ENCODE data around the gene CES4A.

Gene CES4A

DNA sequence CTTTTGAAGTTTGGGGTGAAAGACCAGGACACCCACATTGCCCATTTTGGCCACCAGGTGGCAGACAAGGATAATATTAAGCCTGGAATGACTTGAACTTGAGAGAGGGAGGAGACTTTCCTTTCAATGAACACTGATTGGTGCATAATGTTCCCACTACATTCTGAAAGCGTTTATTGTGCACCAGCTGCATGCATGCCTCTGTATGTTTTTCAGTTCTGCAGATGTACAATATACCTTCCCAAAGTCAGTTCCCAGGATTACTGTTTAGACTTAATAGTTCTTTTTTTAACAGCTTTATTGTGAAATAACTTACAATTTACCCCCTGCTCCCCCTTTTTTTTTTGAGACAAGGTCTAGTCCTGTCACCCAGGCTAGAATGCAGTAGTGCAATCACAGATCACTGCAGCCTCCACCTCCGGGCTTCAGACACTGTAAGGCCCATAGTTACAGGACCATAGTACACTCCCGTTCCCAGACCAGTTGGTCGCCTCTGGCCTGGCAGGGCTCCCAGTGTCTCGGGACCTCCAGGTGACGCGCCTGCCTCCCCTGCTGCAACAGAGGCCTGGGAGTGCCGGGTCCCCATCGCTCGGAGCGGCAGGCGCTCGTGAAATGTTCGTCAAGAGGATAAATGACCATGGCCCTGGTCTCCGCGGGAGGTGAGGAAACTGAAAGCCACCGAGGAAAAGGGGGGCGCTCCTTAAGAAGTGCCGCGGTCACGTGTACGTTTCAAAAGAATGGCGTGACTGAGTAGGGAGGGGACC, 40.9 kb upstream of the CES4A start:
- peaks cover 0 to 14% (median 7%) of the 10 kb centered on the region in 5 donors for H3K27me3 ChIP-seq (ENCODE audit: control insufficient read depth in 5 of 5, insufficient read depth in 4 of 5, low read length in 5 of 5)
- H3K9ac ChIP-seq (ENCODE audit: low read length in 5 of 5) = peak overlapping the region in 4 of 5 donors; percentile 59 to 62 (median 60)
- peak overlapping the region; percentile 62 to 75 (median 71) for H3K4me3 ChIP-seq (ENCODE audit: low read depth in 1 of 5, low read length in 5 of 5)
- H3K9me3 ChIP-seq (ENCODE audit: control insufficient read depth in 5 of 5, low read length in 5 of 5) = no peaks in the 10 kb centered on the region
- H3K27ac ChIP-seq (ENCODE audit: low read depth, low read length) = no peak overlapping the region
- peaks cover 0 to 17% (median 16%) of the 10 kb centered on the region in 5 donors for H3K36me3 ChIP-seq (ENCODE audit: control insufficient read depth in 5 of 5, insufficient read depth in 5 of 5, low read length in 5 of 5)
- H3K4me1 ChIP-seq (ENCODE audit: control insufficient read depth in 5 of 5, insufficient read depth in 5 of 5, low read length in 5 of 5) = peaks cover 0 to 28% (median 23%) of the 10 kb centered on the region in 5 donors

DNA sequence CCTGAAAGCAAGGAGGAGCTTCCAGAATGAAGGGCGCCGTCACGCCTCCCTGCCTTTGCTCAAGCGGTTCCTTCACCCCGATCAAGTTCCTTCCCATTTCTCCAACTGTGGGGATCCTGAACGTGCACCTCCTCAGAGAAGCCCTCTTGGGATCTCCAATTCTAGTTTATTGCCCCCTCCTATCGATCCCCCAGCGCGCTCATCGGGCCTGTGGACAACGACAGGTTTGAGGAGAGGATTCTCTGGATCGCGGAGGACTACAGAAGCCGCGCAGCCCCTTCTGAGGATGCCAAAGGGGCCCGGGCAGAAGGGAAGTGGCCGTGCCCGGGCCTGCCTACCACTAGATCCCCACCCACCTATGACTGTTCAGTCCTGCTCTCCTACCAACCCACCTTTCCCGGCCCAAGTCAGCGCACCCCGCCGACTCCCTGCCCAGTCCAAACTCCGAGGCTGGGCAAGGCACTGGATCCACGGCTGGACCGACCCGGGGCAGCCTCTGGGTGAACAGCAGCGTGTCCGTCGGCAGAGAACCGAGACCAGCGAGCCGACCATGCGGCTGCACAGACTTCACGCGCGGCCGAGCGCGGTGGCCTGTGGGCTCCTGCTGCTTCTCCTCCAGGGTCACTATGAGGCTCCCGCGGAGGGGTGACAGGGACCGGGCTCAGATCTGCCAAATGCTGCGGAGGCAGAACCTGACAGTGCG, 40.1 kb upstream of the CES4A start:
- Histone ChIP-seq H3K9ac (ENCODE audit: low read length in 5 of 5) (peak overlapping the region in 4 of 5 donors; percentile 52 to 62 (median 59)), H3K27me3 (ENCODE audit: control insufficient read depth in 5 of 5, insufficient read depth in 4 of 5, low read length in 5 of 5) (peaks cover 0 to 14% (median 7%) of the 10 kb centered on the region in 5 donors), H3K4me1 (ENCODE audit: control insufficient read depth in 5 of 5, insufficient read depth in 5 of 5, low read length in 5 of 5) (peaks cover 0 to 28% (median 23%) of the 10 kb centered on the region in 5 donors), H3K36me3 (ENCODE audit: control insufficient read depth in 5 of 5, insufficient read depth in 5 of 5, low read length in 5 of 5) (peaks cover 0 to 9% (median 8%) of the 10 kb centered on the region in 5 donors), H3K27ac (ENCODE audit: low read depth, low read length) (no peak overlapping the region), H3K4me3 (ENCODE audit: low read depth in 1 of 5, low read length in 5 of 5) (peak overlapping the region; percentile 62 to 75 (median 71)), H3K9me3 (ENCODE audit: control insufficient read depth in 5 of 5, low read length in 5 of 5) (no peaks in the 10 kb centered on the region)

DNA sequence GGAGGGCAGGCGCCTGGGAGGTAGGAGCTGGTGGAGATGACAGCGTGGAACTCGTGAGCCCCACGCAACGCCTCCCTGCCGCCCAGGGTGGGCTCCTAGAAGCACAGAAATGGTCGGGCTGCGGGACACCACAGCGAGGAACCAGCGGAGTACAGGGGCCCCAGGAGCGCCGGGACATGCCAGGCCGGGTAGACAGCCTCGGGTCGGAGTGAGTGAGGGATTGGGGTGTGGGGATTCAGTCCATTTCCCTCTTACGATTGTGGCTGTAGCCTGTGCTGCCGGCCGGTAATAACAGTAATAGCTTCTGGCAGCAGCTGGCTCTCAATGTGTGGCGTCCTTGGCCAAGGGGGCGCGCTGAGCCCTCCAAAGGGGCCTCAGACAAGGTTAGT, 39.6 kb upstream of the CES4A start:
- peaks cover 0 to 28% (median 23%) of the 10 kb centered on the region in 5 donors for H3K4me1 ChIP-seq (ENCODE audit: control insufficient read depth in 5 of 5, insufficient read depth in 5 of 5, low read length in 5 of 5)
- no peaks in the 10 kb centered on the region for H3K9me3 ChIP-seq (ENCODE audit: control insufficient read depth in 5 of 5, low read length in 5 of 5)
- H3K36me3 ChIP-seq (ENCODE audit: control insufficient read depth in 5 of 5, insufficient read depth in 5 of 5, low read length in 5 of 5) = peaks cover 0 to 3% (median 2%) of the 10 kb centered on the region in 5 donors
- peak overlapping the region in 4 of 5 donors; percentile 62 to 72 (median 70) for H3K4me3 ChIP-seq (ENCODE audit: low read depth in 1 of 5, low read length in 5 of 5)
- H3K27me3 ChIP-seq (ENCODE audit: control insufficient read depth in 5 of 5, insufficient read depth in 4 of 5, low read length in 5 of 5) = peaks cover 0 to 14% (median 7%) of the 10 kb centered on the region in 5 donors
- peak overlapping the region in 2 of 5 donors; percentile 59 to 62 for H3K9ac ChIP-seq (ENCODE audit: low read length in 5 of 5)
- H3K27ac ChIP-seq (ENCODE audit: low read depth, low read length) = no peak overlapping the region

DNA sequence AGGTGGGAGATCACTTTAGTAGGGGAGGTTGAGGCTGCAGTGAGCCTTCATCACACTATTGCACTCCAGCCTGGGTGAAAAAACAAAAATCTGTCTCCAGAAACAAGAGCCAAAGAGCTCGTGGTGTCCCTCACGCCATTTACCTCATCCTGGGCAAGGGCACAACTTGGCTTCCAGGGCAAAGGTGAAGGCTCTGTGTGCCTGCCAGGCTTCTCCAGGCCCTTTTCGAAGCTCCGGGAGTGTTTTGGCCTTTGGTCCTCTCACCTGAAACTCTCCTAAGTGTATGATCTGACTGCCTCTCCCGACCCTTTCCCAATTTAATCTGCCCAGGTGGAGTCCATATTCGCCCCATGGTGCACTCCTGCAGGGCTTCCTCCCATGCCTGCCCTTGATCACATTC, 38.9 kb upstream of the CES4A start:
- Histone ChIP-seq H3K27ac (ENCODE audit: low read depth, low read length) (no peak overlapping the region), H3K36me3 (ENCODE audit: control insufficient read depth in 5 of 5, insufficient read depth in 5 of 5, low read length in 5 of 5) (no peaks in the 10 kb centered on the region), H3K4me3 (ENCODE audit: low read depth in 1 of 5, low read length in 5 of 5) (no peak overlapping the region), H3K9me3 (ENCODE audit: control insufficient read depth in 5 of 5, low read length in 5 of 5) (no peaks in the 10 kb centered on the region), H3K4me1 (ENCODE audit: control insufficient read depth in 5 of 5, insufficient read depth in 5 of 5, low read length in 5 of 5) (peaks cover 0 to 28% (median 23%) of the 10 kb centered on the region in 5 donors), H3K9ac (ENCODE audit: low read length in 5 of 5) (no peak overlapping the region), H3K27me3 (ENCODE audit: control insufficient read depth in 5 of 5, insufficient read depth in 4 of 5, low read length in 5 of 5) (peaks cover 0 to 14% (median 7%) of the 10 kb centered on the region in 5 donors)

DNA sequence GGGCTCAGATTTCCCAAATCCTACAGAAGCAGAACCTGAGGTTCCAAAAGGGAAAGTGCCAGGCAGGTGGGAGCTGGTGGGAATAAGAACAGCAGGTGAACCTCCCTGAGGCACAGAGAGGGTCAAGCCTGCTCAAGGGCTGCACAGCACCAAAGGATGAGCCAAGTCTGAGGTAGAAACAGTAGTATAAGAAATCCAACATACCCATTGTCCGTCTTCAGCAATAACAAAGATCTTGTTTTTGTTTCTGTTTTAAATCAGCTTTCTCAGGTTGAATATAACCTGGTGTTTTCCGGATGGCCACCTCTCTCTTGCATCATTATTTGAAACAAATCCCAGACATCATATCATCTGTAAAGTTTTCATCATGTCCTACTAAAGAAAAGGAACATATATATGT, 38.0 kb upstream of the CES4A start:
- H3K4me3 ChIP-seq (ENCODE audit: low read depth in 1 of 5, low read length in 5 of 5) = no peak overlapping the region
- peaks cover 0 to 28% (median 23%) of the 10 kb centered on the region in 5 donors for H3K4me1 ChIP-seq (ENCODE audit: control insufficient read depth in 5 of 5, insufficient read depth in 5 of 5, low read length in 5 of 5)
- H3K27ac ChIP-seq (ENCODE audit: low read depth, low read length) = no peak overlapping the region
- no peaks in the 10 kb centered on the region for H3K9me3 ChIP-seq (ENCODE audit: control insufficient read depth in 5 of 5, low read length in 5 of 5)
- peaks cover 0 to 14% (median 7%) of the 10 kb centered on the region in 5 donors for H3K27me3 ChIP-seq (ENCODE audit: control insufficient read depth in 5 of 5, insufficient read depth in 4 of 5, low read length in 5 of 5)
- H3K36me3 ChIP-seq (ENCODE audit: control insufficient read depth in 5 of 5, insufficient read depth in 5 of 5, low read length in 5 of 5) = no peaks in the 10 kb centered on the region
- no peak overlapping the region for H3K9ac ChIP-seq (ENCODE audit: low read length in 5 of 5)

DNA sequence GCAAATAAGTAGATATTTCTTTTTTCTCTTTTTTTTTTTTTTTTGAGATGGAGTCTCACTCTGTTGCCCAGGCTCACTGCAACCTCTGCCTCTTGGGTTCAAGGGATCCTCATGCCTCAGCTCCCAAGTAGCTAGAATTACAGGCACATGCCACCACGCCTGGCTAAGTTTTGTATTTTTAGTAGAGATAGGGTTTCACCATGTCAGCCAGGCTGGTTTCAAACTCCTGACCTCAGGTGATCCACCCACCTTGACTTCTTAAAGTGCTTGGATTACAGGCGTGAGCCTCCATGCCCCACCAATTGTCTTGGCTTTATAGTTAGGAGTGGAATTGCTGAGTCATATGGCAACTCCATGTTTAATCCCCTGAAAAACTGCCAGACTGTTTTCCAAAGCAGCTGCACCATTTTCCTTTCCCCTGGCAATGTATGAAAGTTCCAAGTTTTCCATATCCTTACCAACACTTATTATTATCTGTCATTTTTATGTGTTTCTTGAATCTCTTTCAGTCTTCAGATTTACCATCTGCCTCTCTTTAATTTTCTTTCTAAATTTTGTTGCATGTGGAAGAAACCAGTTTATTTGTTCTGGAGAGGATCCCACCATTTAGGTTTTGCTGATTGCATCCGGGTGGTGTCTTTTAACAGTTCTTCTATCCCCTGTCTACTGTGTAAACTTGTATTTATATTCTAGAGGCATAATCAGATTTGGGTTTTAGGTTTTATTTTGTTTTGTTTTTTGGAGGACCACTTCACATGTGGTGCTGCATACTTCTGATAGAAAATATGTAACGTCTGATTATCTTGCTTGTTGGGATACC, 37.2 kb upstream of the CES4A start:
- Histone ChIP-seq H3K36me3 (ENCODE audit: control insufficient read depth in 5 of 5, insufficient read depth in 5 of 5, low read length in 5 of 5) (no peaks in the 10 kb centered on the region), H3K9me3 (ENCODE audit: control insufficient read depth in 5 of 5, low read length in 5 of 5) (no peaks in the 10 kb centered on the region), H3K4me3 (ENCODE audit: low read depth in 1 of 5, low read length in 5 of 5) (no peak overlapping the region), H3K27me3 (ENCODE audit: control insufficient read depth in 5 of 5, insufficient read depth in 4 of 5, low read length in 5 of 5) (peaks cover 0 to 14% (median 7%) of the 10 kb centered on the region in 5 donors), H3K4me1 (ENCODE audit: control insufficient read depth in 5 of 5, insufficient read depth in 5 of 5, low read length in 5 of 5) (peaks cover 0 to 30% (median 23%) of the 10 kb centered on the region in 5 donors), H3K27ac (ENCODE audit: low read depth, low read length) (no peak overlapping the region), H3K9ac (ENCODE audit: low read length in 5 of 5) (no peak overlapping the region)

DNA sequence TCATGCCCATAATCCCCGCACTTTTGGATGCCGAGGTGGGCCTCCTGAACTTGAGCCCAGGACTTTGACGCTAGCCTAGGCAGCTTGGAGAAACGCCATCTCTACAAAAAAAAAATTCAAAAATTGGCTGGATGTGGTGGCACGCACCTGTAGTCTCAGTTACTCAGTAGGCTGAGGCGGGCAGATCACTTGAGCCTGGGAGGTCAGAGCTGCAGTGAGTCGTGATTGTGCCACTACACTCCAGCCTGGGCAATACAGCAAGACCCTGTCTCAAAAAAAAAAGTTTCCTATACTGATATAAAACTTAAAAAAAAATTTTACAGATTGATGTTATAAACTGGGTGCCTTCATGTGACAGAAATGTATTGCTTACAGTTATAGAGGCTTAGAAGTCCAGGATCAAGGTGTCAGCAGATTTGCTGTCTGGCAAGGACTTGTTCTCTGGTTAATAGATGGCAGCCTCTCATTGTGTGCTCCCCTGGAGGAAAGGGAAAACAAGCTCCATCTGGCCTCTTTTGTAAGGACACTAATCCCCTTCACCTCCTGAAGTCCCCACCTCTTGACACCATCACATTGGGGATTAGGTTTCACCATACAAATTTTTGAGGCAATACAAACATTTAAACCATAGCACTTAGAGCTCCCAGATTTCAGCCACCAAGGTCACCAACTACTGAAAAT, 35.8 kb upstream of the CES4A start:
- no peaks in the 10 kb centered on the region for H3K9me3 ChIP-seq (ENCODE audit: control insufficient read depth in 5 of 5, low read length in 5 of 5)
- H3K9ac ChIP-seq (ENCODE audit: low read length in 5 of 5) = no peak overlapping the region
- no peak overlapping the region for H3K27ac ChIP-seq (ENCODE audit: low read depth, low read length)

DNA sequence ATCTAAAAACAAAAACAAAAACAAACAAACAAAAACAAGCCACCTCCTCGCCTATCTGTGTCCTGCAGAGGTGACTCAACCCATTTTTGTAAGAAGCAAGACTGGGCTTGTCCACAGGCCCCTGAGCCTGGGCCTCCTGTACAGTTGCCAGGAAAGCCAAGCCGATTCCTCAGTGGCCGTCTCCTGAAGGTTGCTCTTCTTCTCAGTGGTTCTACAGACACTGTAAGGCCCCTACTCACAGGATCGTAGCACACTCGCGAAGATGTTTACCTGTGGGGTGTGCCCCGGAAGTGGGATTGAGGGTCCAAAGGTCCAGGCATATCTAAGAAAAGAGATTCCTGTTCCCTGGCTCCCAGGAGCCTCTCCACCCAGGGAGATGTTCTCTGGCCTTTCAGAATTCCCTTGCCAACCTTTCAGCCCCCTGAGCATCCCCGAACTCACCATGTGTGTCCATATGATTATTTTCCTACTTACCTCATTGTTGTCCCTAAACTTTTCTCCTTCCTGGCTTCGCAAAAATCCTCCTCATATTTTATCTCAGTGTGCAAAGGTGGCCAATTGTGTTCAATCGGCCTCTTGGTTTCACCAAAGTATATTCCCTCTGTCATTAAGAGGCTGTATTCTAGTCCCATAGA, 34.8 kb upstream of the CES4A start:
- no peak overlapping the region for H3K4me3 ChIP-seq (ENCODE audit: low read depth in 1 of 5, low read length in 5 of 5)
- H3K9me3 ChIP-seq (ENCODE audit: control insufficient read depth in 5 of 5, low read length in 5 of 5) = no peaks in the 10 kb centered on the region
- H3K27me3 ChIP-seq (ENCODE audit: control insufficient read depth in 5 of 5, insufficient read depth in 4 of 5, low read length in 5 of 5) = peaks cover 0 to 13% (median 7%) of the 10 kb centered on the region in 5 donors
- H3K4me1 ChIP-seq (ENCODE audit: control insufficient read depth in 5 of 5, insufficient read depth in 5 of 5, low read length in 5 of 5) = peaks cover 0 to 17% (median 10%) of the 10 kb centered on the region in 5 donors
- no peak overlapping the region for H3K27ac ChIP-seq (ENCODE audit: low read depth, low read length)
- no peaks in the 10 kb centered on the region for H3K36me3 ChIP-seq (ENCODE audit: control insufficient read depth in 5 of 5, insufficient read depth in 5 of 5, low read length in 5 of 5)
- H3K9ac ChIP-seq (ENCODE audit: low read length in 5 of 5) = no peak overlapping the region

More for the DNA sequence above, 35.8 kb upstream of the CES4A start:
- peaks cover 0 to 14% (median 7%) of the 10 kb centered on the region in 5 donors for H3K27me3 ChIP-seq (ENCODE audit: control insufficient read depth in 5 of 5, insufficient read depth in 4 of 5, low read length in 5 of 5)
- H3K4me1 ChIP-seq (ENCODE audit: control insufficient read depth in 5 of 5, insufficient read depth in 5 of 5, low read length in 5 of 5) = peaks cover 0 to 27% (median 20%) of the 10 kb centered on the region in 5 donors
- no peaks in the 10 kb centered on the region for H3K36me3 ChIP-seq (ENCODE audit: control insufficient read depth in 5 of 5, insufficient read depth in 5 of 5, low read length in 5 of 5)
- H3K4me3 ChIP-seq (ENCODE audit: low read depth in 1 of 5, low read length in 5 of 5) = no peak overlapping the region

DNA sequence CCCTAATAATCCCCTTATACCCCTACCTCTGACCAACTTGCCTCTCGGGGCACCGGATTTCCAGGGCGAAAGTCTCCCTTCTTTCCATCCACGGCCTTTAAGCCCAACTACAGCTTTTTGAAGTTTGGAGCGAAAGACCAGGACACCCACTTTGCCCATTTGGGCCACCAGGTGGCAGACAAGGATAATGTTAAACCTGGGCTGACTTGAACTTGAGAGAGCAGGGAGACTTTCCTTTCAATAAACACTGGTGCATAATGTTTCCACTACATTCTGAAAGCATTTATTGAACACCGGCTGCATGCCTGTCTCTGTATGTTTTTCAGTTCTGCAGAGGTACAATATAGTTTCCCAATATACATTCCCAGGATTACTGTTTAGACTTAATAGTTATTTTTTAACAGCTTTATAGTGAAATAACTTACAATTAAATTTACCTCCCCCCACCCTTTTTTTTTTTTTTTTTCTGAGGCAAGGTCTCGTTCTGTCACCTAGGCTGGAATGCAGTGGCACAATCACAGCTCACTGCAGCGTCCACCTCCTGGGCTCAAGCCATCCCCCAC, 34.2 kb upstream of the CES4A start:
- Histone ChIP-seq H3K4me3 (ENCODE audit: low read depth in 1 of 5, low read length in 5 of 5) (no peak overlapping the region), H3K27ac (ENCODE audit: low read depth, low read length) (no peak overlapping the region)

More for the DNA sequence above, 34.2 kb upstream of the CES4A start:
- Histone ChIP-seq H3K36me3 (ENCODE audit: control insufficient read depth in 5 of 5, insufficient read depth in 5 of 5, low read length in 5 of 5) (no peaks in the 10 kb centered on the region), H3K27me3 (ENCODE audit: control insufficient read depth in 5 of 5, insufficient read depth in 4 of 5, low read length in 5 of 5) (peaks cover 0 to 11% (median 4%) of the 10 kb centered on the region in 5 donors), H3K9me3 (ENCODE audit: control insufficient read depth in 5 of 5, low read length in 5 of 5) (no peaks in the 10 kb centered on the region), H3K9ac (ENCODE audit: low read length in 5 of 5) (no peak overlapping the region), H3K4me1 (ENCODE audit: control insufficient read depth in 5 of 5, insufficient read depth in 5 of 5, low read length in 5 of 5) (peaks cover 1 to 14% (median 7%) of the 10 kb centered on the region in 5 donors)

Measured in subcutaneous abdominal adipose tissue (tissue), 5 donors.